GM12891 (cell line): ENCODE data around the gene ANKK1.

Experiments used
- PAX5 ChIP-seq: IDR thresholded peaks from 2 replicates; pipeline ENCODE4 v1.6.1; 2011; ENCODE audit warnings: low read length, moderate library complexity, mild to moderate bottlenecking; ENCODE audit not compliant: insufficient read depth, severe bottlenecking
- POLR2A ChIP-seq: IDR thresholded peaks from 2 replicates; pipeline ENCODE4 v1.6.1; 2011; ENCODE audit warnings: low read depth, low read length, control low read depth
- POLR2AphosphoS5 ChIP-seq: IDR thresholded peaks from 2 replicates; pipeline ENCODE4 v1.6.1; 2011; ENCODE audit warnings: low read depth, low read length, control low read depth
- POU2F2 ChIP-seq: IDR thresholded peaks from 2 replicates; pipeline ENCODE4 v1.6.1; 2011; ENCODE audit warnings: low read depth, mild to moderate bottlenecking, control low read depth, low read length, moderate library complexity
- SPI1 ChIP-seq: IDR thresholded peaks from 2 replicates; pipeline ENCODE4 v1.6.1; 2011; ENCODE audit warnings: low read depth, low read length, control low read depth
- TAF1 ChIP-seq: IDR thresholded peaks from 2 replicates; pipeline ENCODE4 v1.6.1; 2011; ENCODE audit warnings: low read depth, low read length, control low read depth

GRCh38 chr11:113440816-113441215 lies 53.2 kb downstream of the ANKK1 start:
- TF ChIP-seq POLR2A (no peak), POLR2AphosphoS5 (no peak), SPI1 (no peak), TAF1 (no peak), PAX5 (no peak), POU2F2 (no peak)
